Upper lobe of left lung (tissue), 6 donors: ENCODE measurements around the gene NUDT13. TPM values are rescaled to one million over a fixed set of nuclear protein-coding genes. Genes with fewer than 3 reads are reported as not detected.

ENCODE experiments used
- ATAC-seq, 2 donors: fragments of 200-7000 bp; cut with Tn5 transposase; one replicate each; pipeline ENCODE4 v1.9.1; 2022; ENCODE audit warnings: mild to moderate bottlenecking in 2 of 2, moderate library complexity in 2 of 2; ENCODE audit not compliant: low FRiP score in 2 of 2
- DNase-seq, 2 donors: peaks; one replicate each; pipeline ENCODE4 v3.0.0-alpha.2; 2019 to 2020
- H3K27ac ChIP-seq, 4 donors: fragments of 200-600 bp; sonication (generic); one replicate each; pipeline ENCODE4 v1.5.1; 2016 to 2019
- H3K27me3 ChIP-seq, 4 donors: fragments of 200-600 bp; sonication (generic); one replicate each; pipeline ENCODE4 v1.5.1; 2017 to 2019
- H3K36me3 ChIP-seq, 4 donors: fragments of 200-600 bp; sonication (generic); one replicate each; pipeline ENCODE4 v1.5.1; 2016 to 2019
- H3K4me1 ChIP-seq, 4 donors: fragments of 200-600 bp; sonication (generic); one replicate each; pipeline ENCODE4 v1.5.1; 2018 to 2019
- H3K4me3 ChIP-seq, 4 donors: fragments of 200-600 bp; sonication (generic); one replicate each; pipeline ENCODE4 v1.5.1; 2017 to 2019; ENCODE audit warnings: mild to moderate bottlenecking in 2 of 4, moderate library complexity in 1 of 4
- H3K9me3 ChIP-seq, 4 donors: fragments of 200-600 bp; sonication (generic); one replicate each; pipeline ENCODE4 v1.5.1; 2018 to 2019
- CTCF ChIP-seq, 6 experiments: fragments of 450-650 bp in 4 of 6; fragments of 200-600 bp in 2 of 6; sonication (generic) in 2 of 6; IDR thresholded peaks; one replicate each; pipeline ENCODE4 v1.5.1; 2016 to 2019; ENCODE audit warnings: antibody characterized with exemption in 6 of 6
- EP300 ChIP-seq, 4 donors: sonication (generic); formaldehyde crosslinking; IDR thresholded peaks; one replicate each; pipeline ENCODE4 v1.5.1; 2017; ENCODE audit warnings: antibody characterized with exemption in 4 of 4, control low read depth in 2 of 4
- POLR2A ChIP-seq, 4 donors: fragments of 450-650 bp; IDR thresholded peaks; one replicate each; pipeline ENCODE4 v1.5.1; 2016 to 2017; ENCODE audit warnings: antibody characterized with exemption in 4 of 4, mild to moderate bottlenecking in 2 of 4
- POLR2AphosphoS5 ChIP-seq, 2 donors: sonication (generic); formaldehyde crosslinking; IDR thresholded peaks; one replicate each; pipeline ENCODE4 v1.5.1; 2017; ENCODE audit warnings: antibody characterized with exemption in 2 of 2
- WGBS, 2 donors: methylation state at CpG; one replicate each; pipeline ENCODE4 v1.1.5; 2017 to 2018; 5-methylcytosine and 5-hydroxymethylcytosine counted together
- total RNA-seq, 6 donors: library from RNA; depleted of rRNA in 4 of 6; stranded (reverse); fragments of >200 nt in 4 of 6; gene quantifications; one replicate each; pipeline versions ENCODE4 v1.1.0 to v1.2.1, GENCODE V29; 2016 to 2021
- donor health status: DM: no; HTN: no; CAD: no; lungs with moderate emphysema.
- donor health status: DM: no; HTN: yes; CAD: no; lungs with severe emphysema.

The NUDT13 gene
- total RNA-seq, 6 donors from 2014 or later: 1.0 to 4.6 (median 2.7) TPM

GRCh38 chr10:73119952-73120351 lies 9.7 kb downstream of the NUDT13 start:
- Histone ChIP-seq H3K27me3 (no peaks in the 10 kb centered on the region), H3K4me1 (peaks cover 0 to 4% (median 0%) of the 10 kb centered on the region in 4 donors), H3K9me3 (no peaks in the 10 kb centered on the region), H3K36me3 (peaks cover 0 to 53% (median 7%) of the 10 kb centered on the region in 4 donors), H3K27ac (no peak overlapping the region), H3K4me3 (no peak overlapping the region)
- ATAC-seq: no peak
- TF ChIP-seq POLR2A (IDR thresholded peaks at IDR 0.05) (no peak), POLR2AphosphoS5 (IDR thresholded peaks at IDR 0.05) (no peak), CTCF (IDR thresholded peaks at IDR 0.05) (no peak), EP300 (IDR thresholded peaks at IDR 0.05) (no peak)
- no peak for DNase-seq
- WGBS, 2 donors: 90 to 99% methylated on average over 4 of the region's 4 CpGs

- Histone ChIP-seq H3K9me3 (no peaks in the 10 kb centered on the region), H3K4me3 (no peak overlapping the region), H3K36me3 (peaks cover 17 to 83% (median 49%) of the 10 kb centered on the region in 4 donors), H3K27ac (no peak overlapping the region), H3K4me1 (no peaks in the 10 kb centered on the region), H3K27me3 (no peaks in the 10 kb centered on the region)
- ATAC-seq (no peak), DNase-seq (no peak)
- no peak for TF ChIP-seq POLR2AphosphoS5 (IDR thresholded peaks at IDR 0.05)
- TF ChIP-seq CTCF (IDR thresholded peaks at IDR 0.05): no peak
- no peak for TF ChIP-seq POLR2A (IDR thresholded peaks at IDR 0.05)
- no peak for TF ChIP-seq EP300 (IDR thresholded peaks at IDR 0.05)
- WGBS, 2 donors: 95 to 97% methylated on average over 2 of the region's 2 CpGs
These were observed 16.1 kb downstream of the NUDT13 start for GRCh38 chr10:73126343-73126742.

GRCh38 chr10:73131301-73131700 lies 21.0 kb downstream of the NUDT13 start:
- no peaks in the 10 kb centered on the region for H3K27me3 ChIP-seq
- TF ChIP-seq EP300 (IDR thresholded peaks at IDR 0.05) (no peak), POLR2A (IDR thresholded peaks at IDR 0.05) (no peak), CTCF (IDR thresholded peaks at IDR 0.05) (no peak), POLR2AphosphoS5 (IDR thresholded peaks at IDR 0.05) (no peak)
- H3K4me3 ChIP-seq: no peak overlapping the region
- ATAC-seq: no peak
- H3K27ac ChIP-seq: no peak overlapping the region
- H3K9me3 ChIP-seq: no peaks in the 10 kb centered on the region
- no peaks in the 10 kb centered on the region for H3K4me1 ChIP-seq
- no peak for DNase-seq
- peaks cover 24 to 98% (median 75%) of the 10 kb centered on the region in 4 donors for H3K36me3 ChIP-seq
- 81 to 82% methylated on average over 2 of the region's 2 CpGs for WGBS, 2 donors

- 94 to 99% methylated on average over 2 of the region's 2 CpGs for WGBS, 2 donors
- no peak for ATAC-seq
- no peak for DNase-seq
- Histone ChIP-seq H3K4me1 (no peaks in the 10 kb centered on the region), H3K36me3 (peaks cover 20 to 99% (median 74%) of the 10 kb centered on the region in 4 donors), H3K4me3 (no peak overlapping the region), H3K9me3 (no peaks in the 10 kb centered on the region), H3K27me3 (no peaks in the 10 kb centered on the region), H3K27ac (no peak overlapping the region)
- no peak for TF ChIP-seq EP300 (IDR thresholded peaks at IDR 0.05)
- no peak for TF ChIP-seq POLR2A (IDR thresholded peaks at IDR 0.05)
- TF ChIP-seq CTCF (IDR thresholded peaks at IDR 0.05): no peak
- TF ChIP-seq POLR2AphosphoS5 (IDR thresholded peaks at IDR 0.05): no peak
These were observed 21.8 kb downstream of the NUDT13 start for GRCh38 chr10:73131913-73132686.

- 94 to 96% methylated on average over 3 of the region's 3 CpGs for WGBS, 2 donors
- no peak overlapping the region for H3K27ac ChIP-seq
- no peaks in the 10 kb centered on the region for H3K4me1 ChIP-seq
- H3K27me3 ChIP-seq: no peaks in the 10 kb centered on the region
- no peaks in the 10 kb centered on the region for H3K9me3 ChIP-seq
- ATAC-seq (no peak), DNase-seq (no peak)
- H3K36me3 ChIP-seq: peaks cover 33 to 100% (median 76%) of the 10 kb centered on the region in 4 donors
- TF ChIP-seq POLR2A (IDR thresholded peaks at IDR 0.05) (no peak), CTCF (IDR thresholded peaks at IDR 0.05) (no peak), POLR2AphosphoS5 (IDR thresholded peaks at IDR 0.05) (no peak), EP300 (IDR thresholded peaks at IDR 0.05) (no peak)
- H3K4me3 ChIP-seq: no peak overlapping the region
These were observed 24.5 kb downstream of the NUDT13 start for GRCh38 chr10:73134727-73135126.
